ENCODE data around the gene RASGRP1. TPM values are rescaled to one million over a fixed set of nuclear protein-coding genes. Genes with fewer than 3 reads are reported as not detected.

The RASGRP1 gene
- total RNA-seq, 1 experiment from 2014 or later, result 1.6 TPM

DNA sequence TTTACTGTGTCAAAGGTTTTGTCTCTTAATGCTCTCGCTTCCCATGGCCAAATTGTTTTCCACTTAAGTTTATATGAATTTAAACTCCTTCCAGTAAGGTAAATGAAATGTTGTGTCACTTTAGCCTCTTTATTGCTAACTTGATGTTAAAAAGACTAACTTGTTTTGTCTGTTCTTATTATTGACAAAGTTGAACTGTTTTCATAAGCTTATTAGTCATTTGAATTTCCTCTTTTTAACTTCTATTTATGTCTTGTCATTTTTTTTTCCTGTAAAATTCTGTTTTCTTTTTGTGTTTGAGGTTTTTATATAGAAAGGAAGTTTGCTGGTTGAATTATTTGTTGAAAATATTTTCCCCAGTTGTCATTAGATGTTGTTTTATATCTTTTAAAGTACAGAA lies 84.9 kb downstream of the RASGRP1 start:
- Histone ChIP-seq H3K9me2 (ENCODE audit: insufficient read depth) (no peaks in the 10 kb centered on the region), H3K4me2 (ENCODE audit: low read length) (no peak overlapping the region), H3K27me3 (ENCODE audit: insufficient read depth, low read length) (no peaks in the 10 kb centered on the region), H3K36me3 (ENCODE audit: control insufficient read depth in 1 of 2, insufficient read depth in 2 of 2, low read length in 2 of 2) (peaks cover 15 to 30% of the 10 kb centered on the region in 2 experiments), H3K9me3 (ENCODE audit: control insufficient read depth in 1 of 2, insufficient read depth in 1 of 2, low read depth in 1 of 2, low read length in 2 of 2) (no peaks in the 10 kb centered on the region), H2AFZ (ENCODE audit: low read depth, low read length, poor library complexity, severe bottlenecking) (no peak overlapping the region), H3K9ac (ENCODE audit: low read length) (no peak overlapping the region), H3K4me1 (ENCODE audit: control insufficient read depth in 1 of 2, insufficient read depth in 2 of 2, low read length in 2 of 2) (no peaks in the 10 kb centered on the region), H3K4me3 (replicated peaks in 1 of 2; ENCODE audit: low read depth in 1 of 2, low read length in 2 of 2) (no peak overlapping the region), H3K27ac (ENCODE audit: low read depth, low read length) (no peak overlapping the region), H4K20me1 (ENCODE audit: insufficient read depth) (no peaks in the 10 kb centered on the region), H3K79me2 (ENCODE audit: insufficient read depth, low read length) (no peaks in the 10 kb centered on the region; the same call in 1 of the 2 replicates)
- POLR2A ChIA-PET, result no interaction called here
- no peak for TF ChIP-seq CEBPB (IDR thresholded peaks at IDR 0.05; ENCODE audit: low read depth)
- TF ChIP-seq EGR1 (IDR thresholded peaks at IDR 0.05; ENCODE audit: low read depth), result no peak
- TF ChIP-seq FOSL1 (IDR thresholded peaks at IDR 0.05; ENCODE audit: low read depth), result no peak
- TF ChIP-seq ELF1 (IDR thresholded peaks at IDR 0.05; ENCODE audit: borderline replicate concordance, low read depth), result no peak
- no peak for TF ChIP-seq EZH2 (IDR thresholded peaks at IDR 0.05)
- TF ChIP-seq TCF7L2 (IDR thresholded peaks at IDR 0.05; ENCODE audit: borderline replicate concordance, extremely low read depth, insufficient read depth, insufficient read length), result no peak
- TF ChIP-seq JUND (IDR thresholded peaks at IDR 0.05), result no peak
- no peak for TF ChIP-seq SIN3A (IDR thresholded peaks at IDR 0.05; ENCODE audit: low read depth)
- TF ChIP-seq EZH2phosphoT487 (IDR thresholded peaks at IDR 0.05; ENCODE audit: borderline replicate concordance), result no peak
- TF ChIP-seq, protein P1, sequence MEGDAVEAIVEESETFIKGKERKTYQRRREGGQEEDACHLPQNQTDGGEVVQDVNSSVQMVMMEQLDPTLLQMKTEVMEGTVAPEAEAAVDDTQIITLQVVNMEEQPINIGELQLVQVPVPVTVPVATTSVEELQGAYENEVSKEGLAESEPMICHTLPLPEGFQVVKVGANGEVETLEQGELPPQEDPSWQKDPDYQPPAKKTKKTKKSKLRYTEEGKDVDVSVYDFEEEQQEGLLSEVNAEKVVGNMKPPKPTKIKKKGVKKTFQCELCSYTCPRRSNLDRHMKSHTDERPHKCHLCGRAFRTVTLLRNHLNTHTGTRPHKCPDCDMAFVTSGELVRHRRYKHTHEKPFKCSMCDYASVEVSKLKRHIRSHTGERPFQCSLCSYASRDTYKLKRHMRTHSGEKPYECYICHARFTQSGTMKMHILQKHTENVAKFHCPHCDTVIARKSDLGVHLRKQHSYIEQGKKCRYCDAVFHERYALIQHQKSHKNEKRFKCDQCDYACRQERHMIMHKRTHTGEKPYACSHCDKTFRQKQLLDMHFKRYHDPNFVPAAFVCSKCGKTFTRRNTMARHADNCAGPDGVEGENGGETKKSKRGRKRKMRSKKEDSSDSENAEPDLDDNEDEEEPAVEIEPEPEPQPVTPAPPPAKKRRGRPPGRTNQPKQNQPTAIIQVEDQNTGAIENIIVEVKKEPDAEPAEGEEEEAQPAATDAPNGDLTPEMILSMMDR (IDR thresholded peaks at IDR 0.05 in 2 of 3, conservative IDR thresholded peaks at IDR 0.05 in 1 of 3; ENCODE audit: borderline replicate concordance in 1 of 3, insufficient read depth in 1 of 3, low read depth in 2 of 3, low read length in 2 of 3), result no peak
- TF ChIP-seq, protein P2, sequence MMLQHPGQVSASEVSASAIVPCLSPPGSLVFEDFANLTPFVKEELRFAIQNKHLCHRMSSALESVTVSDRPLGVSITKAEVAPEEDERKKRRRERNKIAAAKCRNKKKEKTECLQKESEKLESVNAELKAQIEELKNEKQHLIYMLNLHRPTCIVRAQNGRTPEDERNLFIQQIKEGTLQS (IDR thresholded peaks at IDR 0.05), result no peak
- no peak for TF ChIP-seq ZNF274 (IDR thresholded peaks at IDR 0.05; ENCODE audit: low read depth, low read length)
- no peak for TF ChIP-seq ZFX (IDR thresholded peaks at IDR 0.05)
- no peak for TF ChIP-seq POLR2AphosphoS5 (IDR thresholded peaks at IDR 0.05; ENCODE audit: low read depth, low read length)
- TF ChIP-seq, protein P3, sequence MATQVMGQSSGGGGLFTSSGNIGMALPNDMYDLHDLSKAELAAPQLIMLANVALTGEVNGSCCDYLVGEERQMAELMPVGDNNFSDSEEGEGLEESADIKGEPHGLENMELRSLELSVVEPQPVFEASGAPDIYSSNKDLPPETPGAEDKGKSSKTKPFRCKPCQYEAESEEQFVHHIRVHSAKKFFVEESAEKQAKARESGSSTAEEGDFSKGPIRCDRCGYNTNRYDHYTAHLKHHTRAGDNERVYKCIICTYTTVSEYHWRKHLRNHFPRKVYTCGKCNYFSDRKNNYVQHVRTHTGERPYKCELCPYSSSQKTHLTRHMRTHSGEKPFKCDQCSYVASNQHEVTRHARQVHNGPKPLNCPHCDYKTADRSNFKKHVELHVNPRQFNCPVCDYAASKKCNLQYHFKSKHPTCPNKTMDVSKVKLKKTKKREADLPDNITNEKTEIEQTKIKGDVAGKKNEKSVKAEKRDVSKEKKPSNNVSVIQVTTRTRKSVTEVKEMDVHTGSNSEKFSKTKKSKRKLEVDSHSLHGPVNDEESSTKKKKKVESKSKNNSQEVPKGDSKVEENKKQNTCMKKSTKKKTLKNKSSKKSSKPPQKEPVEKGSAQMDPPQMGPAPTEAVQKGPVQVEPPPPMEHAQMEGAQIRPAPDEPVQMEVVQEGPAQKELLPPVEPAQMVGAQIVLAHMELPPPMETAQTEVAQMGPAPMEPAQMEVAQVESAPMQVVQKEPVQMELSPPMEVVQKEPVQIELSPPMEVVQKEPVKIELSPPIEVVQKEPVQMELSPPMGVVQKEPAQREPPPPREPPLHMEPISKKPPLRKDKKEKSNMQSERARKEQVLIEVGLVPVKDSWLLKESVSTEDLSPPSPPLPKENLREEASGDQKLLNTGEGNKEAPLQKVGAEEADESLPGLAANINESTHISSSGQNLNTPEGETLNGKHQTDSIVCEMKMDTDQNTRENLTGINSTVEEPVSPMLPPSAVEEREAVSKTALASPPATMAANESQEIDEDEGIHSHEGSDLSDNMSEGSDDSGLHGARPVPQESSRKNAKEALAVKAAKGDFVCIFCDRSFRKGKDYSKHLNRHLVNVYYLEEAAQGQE (IDR thresholded peaks at IDR 0.05; ENCODE audit: low read depth), result no peak
- TF ChIP-seq, protein P4, sequence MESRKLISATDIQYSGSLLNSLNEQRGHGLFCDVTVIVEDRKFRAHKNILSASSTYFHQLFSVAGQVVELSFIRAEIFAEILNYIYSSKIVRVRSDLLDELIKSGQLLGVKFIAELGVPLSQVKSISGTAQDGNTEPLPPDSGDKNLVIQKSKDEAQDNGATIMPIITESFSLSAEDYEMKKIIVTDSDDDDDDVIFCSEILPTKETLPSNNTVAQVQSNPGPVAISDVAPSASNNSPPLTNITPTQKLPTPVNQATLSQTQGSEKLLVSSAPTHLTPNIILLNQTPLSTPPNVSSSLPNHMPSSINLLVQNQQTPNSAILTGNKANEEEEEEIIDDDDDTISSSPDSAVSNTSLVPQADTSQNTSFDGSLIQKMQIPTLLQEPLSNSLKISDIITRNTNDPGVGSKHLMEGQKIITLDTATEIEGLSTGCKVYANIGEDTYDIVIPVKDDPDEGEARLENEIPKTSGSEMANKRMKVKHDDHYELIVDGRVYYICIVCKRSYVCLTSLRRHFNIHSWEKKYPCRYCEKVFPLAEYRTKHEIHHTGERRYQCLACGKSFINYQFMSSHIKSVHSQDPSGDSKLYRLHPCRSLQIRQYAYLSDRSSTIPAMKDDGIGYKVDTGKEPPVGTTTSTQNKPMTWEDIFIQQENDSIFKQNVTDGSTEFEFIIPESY (IDR thresholded peaks at IDR 0.05; ENCODE audit: extremely low read depth, insufficient replicate concordance, low read length), result no peak
- TF ChIP-seq POLR2A (IDR thresholded peaks at IDR 0.05; ENCODE audit: borderline replicate concordance, extremely low read depth, insufficient read depth, insufficient read length), result no peak
- ATAC-seq (no peak), DNase-seq (ENCODE audit: low read depth, low spot score) (no peak)
- no TSS peak for BruUV-seq (replicated peaks)
- CTCF ChIA-PET, result interaction anchor here (2.0 kb wide), 1 partner anchor 39 kb away, joined by 6 read pairs; no protein-coding TSS in a partner anchor
- intact Hi-C loops (cut with micrococcal nuclease), result no loop called here
- RAD21 ChIA-PET (ENCODE audit: low non-redundant PET in 1 of 2, low total read pairs in 2 of 2, uncharacterized antibody in 2 of 2, unreplicated experiment in 2 of 2), result no interaction called here

All from HCT116 (cell line).